H1 (cell line): Measurements from ENCODE around the gene SEMA7A. TPM values are rescaled to one million over a fixed set of nuclear protein-coding genes. Genes with fewer than 3 reads are reported as not detected.

Experiments used
- CTCF ChIA-PET: fragments of 300-600 bp; sonication (Branson Sonifier 250); formaldehyde crosslinking; loops from one replicate; lab custom pipeline; 2021; ENCODE audit not compliant: partially characterized antibody; lab: Charles Lee
- POLR2A ChIA-PET: fragments of 300-600 bp; sonication (Branson Sonifier 250); formaldehyde crosslinking; loops from one replicate; lab custom pipeline; 2021; ENCODE audit warnings: inconsistent platforms; ENCODE audit not compliant: partially characterized antibody; lab: Charles Lee
- DNase-seq, 2 experiments: peaks; one replicate each; pipeline versions ENCODE4 v3.0.0 to v3.0.0-alpha.2; 2010 to 2022; ENCODE audit warnings: low spot score in 2 of 2, low read depth in 1 of 2, mixed read lengths in 1 of 2
- FAIRE-seq: peaks from 2 replicates; lab custom pipeline; 2011; peaks lifted over from hg19 to GRCh38; lab: Jason Lieb, UNC
- H2AFZ ChIP-seq: 2 replicates; pipeline ENCODE4 v1.8.1; 2012; ENCODE audit warnings: low read length, inconsistent platforms
- H2AK5ac ChIP-seq: 2 replicates; pipeline ENCODE4 v1.6.1; 2013; ENCODE audit warnings: low read depth, low read length
- H2BK120ac ChIP-seq: replicated peaks from 2 replicates; pipeline ENCODE3; 2013; ENCODE audit warnings: low read depth, low read length, inconsistent platforms
- H2BK12ac ChIP-seq: 2 replicates; pipeline ENCODE4 v1.6.1; 2013; ENCODE audit warnings: low read depth, low read length
- H2BK15ac ChIP-seq: 2 replicates; pipeline ENCODE4 v1.6.1; 2013; ENCODE audit warnings: low read length
- H2BK20ac ChIP-seq: 2 replicates; pipeline ENCODE4 v1.6.1; 2013; ENCODE audit warnings: low read length
- H2BK5ac ChIP-seq: 2 replicates; pipeline ENCODE4 v1.6.1; 2013; ENCODE audit warnings: low read depth, low read length
- H3K14ac ChIP-seq: 2 replicates; pipeline ENCODE4 v1.6.1; 2013; ENCODE audit warnings: inconsistent platforms; ENCODE audit not compliant: insufficient read length
- H3K18ac ChIP-seq: 2 replicates; pipeline ENCODE4 v1.6.1; 2013; ENCODE audit warnings: low read length; ENCODE audit errors: extremely low read depth
- H3K23ac ChIP-seq: 2 replicates; pipeline ENCODE4 v1.6.1; 2013; ENCODE audit warnings: inconsistent platforms; ENCODE audit not compliant: insufficient read length
- H3K23me2 ChIP-seq: 2 replicates; pipeline ENCODE4 v1.6.1; 2013; ENCODE audit warnings: low read depth, low read length
- H3K27ac ChIP-seq: 2 replicates; pipeline ENCODE4 v1.6.1; 2011; ENCODE audit warnings: low read depth, low read length, inconsistent platforms
- H3K27me3 ChIP-seq, 4 experiments: replicated peaks in 1 of 4; 1 replicate in 1 of 4; 2 replicates in 3 of 4; pipeline versions ENCODE4 v1.6.1 to v1.8.1; 2011 to 2013; ENCODE audit warnings: low read length in 3 of 4, mild to moderate bottlenecking in 3 of 4, inconsistent platforms in 2 of 4, mixed read lengths in 2 of 4, moderate library complexity in 1 of 4; ENCODE audit not compliant: control insufficient read depth in 3 of 4, insufficient read depth in 3 of 4; ENCODE audit errors: extremely low read depth in 1 of 4
- H3K36me3 ChIP-seq, 4 experiments: 2 replicates each; pipeline versions ENCODE4 v1.6.1 to v1.8.1; 2011 to 2013; ENCODE audit warnings: mild to moderate bottlenecking in 4 of 4, low read length in 3 of 4, moderate library complexity in 2 of 4, control low read depth in 1 of 4, inconsistent platforms in 1 of 4; ENCODE audit not compliant: insufficient read depth in 4 of 4, control insufficient read depth in 2 of 4
- H3K4ac ChIP-seq: replicated peaks from 2 replicates; pipeline ENCODE3; 2013; ENCODE audit warnings: low read length, low read depth, mixed read lengths, inconsistent platforms; ENCODE audit not compliant: insufficient read length
- H3K4me1 ChIP-seq, 4 experiments: replicated peaks in 1 of 4; 1 replicate in 1 of 4; 2 replicates in 3 of 4; pipeline versions ENCODE4 v1.6.1 to v1.8.1; 2011 to 2013; ENCODE audit warnings: low read length in 3 of 4, inconsistent platforms in 2 of 4, mixed read lengths in 1 of 4; ENCODE audit not compliant: insufficient read depth in 4 of 4, control insufficient read depth in 3 of 4
- H3K4me2 ChIP-seq, 2 experiments: 2 replicates each; pipeline versions ENCODE4 v1.6.1 to v1.8.1; 2011 to 2013; ENCODE audit warnings: low read depth in 2 of 2, low read length in 2 of 2, control low read depth in 1 of 2, inconsistent platforms in 1 of 2, mild to moderate bottlenecking in 1 of 2; ENCODE audit not compliant: insufficient read depth in 1 of 2
- H3K4me3 ChIP-seq, 4 experiments: fragments of 200-600, 300-600 bp in 1 of 4; sonication (generic), shearing (Covaris generic), sonication (Bioruptor Twin) in 1 of 4; 2 replicates each; pipeline versions ENCODE4 v1.5.1 to v1.8.1; 2011 to 2016; ENCODE audit warnings: low read length in 4 of 4, low read depth in 3 of 4, control low read depth in 2 of 4, inconsistent platforms in 2 of 4, mild to moderate bottlenecking in 2 of 4, mixed read lengths in 1 of 4, moderate library complexity in 1 of 4; ENCODE audit not compliant: insufficient read depth in 2 of 4; ENCODE audit errors: extremely low read depth in 1 of 4
- H3K56ac ChIP-seq: replicated peaks from 2 replicates; pipeline ENCODE3; 2013; ENCODE audit warnings: low read depth, mild to moderate bottlenecking, mixed read lengths, low read length, inconsistent platforms; ENCODE audit not compliant: insufficient read length
- H3K79me1 ChIP-seq: 2 replicates; pipeline ENCODE4 v1.6.1; 2013; ENCODE audit warnings: low read depth, low read length, control low read depth
- H3K79me2 ChIP-seq, 2 experiments: 2 replicates each; pipeline versions ENCODE4 v1.6.1 to v1.8.1; 2012 to 2013; ENCODE audit warnings: low read length in 2 of 2, mild to moderate bottlenecking in 2 of 2, inconsistent platforms in 1 of 2; ENCODE audit not compliant: insufficient read depth in 2 of 2, control insufficient read depth in 1 of 2
- H3K9ac ChIP-seq, 4 experiments: replicated peaks in 1 of 4; 1 replicate in 1 of 4; 2 replicates in 3 of 4; pipeline versions ENCODE4 v1.6.1 to v1.8.1; 2011 to 2013; ENCODE audit warnings: low read depth in 3 of 4, low read length in 3 of 4, control low read depth in 2 of 4, mild to moderate bottlenecking in 2 of 4, moderate library complexity in 2 of 4, inconsistent platforms in 1 of 4; ENCODE audit errors: extremely low read depth in 1 of 4
- H3K9me3 ChIP-seq, 2 experiments: 2 replicates each; pipeline versions ENCODE4 v1.6.1 to v1.8.1; 2012 to 2013; ENCODE audit warnings: mild to moderate bottlenecking in 2 of 2, moderate library complexity in 2 of 2, control low read depth in 1 of 2, inconsistent platforms in 1 of 2, low read depth in 1 of 2, low read length in 1 of 2, mixed read lengths in 1 of 2; ENCODE audit not compliant: insufficient read depth in 2 of 2
- H4K20me1 ChIP-seq, 2 experiments: replicated peaks in 1 of 2; 2 replicates each; pipeline versions ENCODE3 to v1.8.1; 2011 to 2013; ENCODE audit warnings: inconsistent platforms in 2 of 2, low read length in 2 of 2, mild to moderate bottlenecking in 1 of 2; ENCODE audit not compliant: insufficient read depth in 2 of 2, control insufficient read depth in 1 of 2
- H4K5ac ChIP-seq: 2 replicates; pipeline ENCODE4 v1.6.1; 2013; ENCODE audit warnings: low read length, low read depth, mixed read lengths, inconsistent platforms; ENCODE audit not compliant: insufficient read length
- H4K8ac ChIP-seq: 2 replicates; pipeline ENCODE4 v1.8.0; 2013; ENCODE audit warnings: mild to moderate bottlenecking, moderate library complexity, low read length, inconsistent platforms; ENCODE audit not compliant: insufficient read depth; ENCODE audit errors: extremely low read depth
- H4K91ac ChIP-seq: replicated peaks from 2 replicates; pipeline ENCODE3; 2013; ENCODE audit warnings: low read length, mixed read lengths, inconsistent platforms; ENCODE audit not compliant: insufficient read length
- GTF2F1 ChIP-seq: IDR thresholded peaks from 2 replicates; pipeline ENCODE4 v1.6.1; 2012; ENCODE audit warnings: low read depth, low read length, improper control_type of control experiment, borderline replicate concordance
- KDM4A ChIP-seq: IDR thresholded peaks from one replicate; pipeline ENCODE4 v1.7.1; 2012; ENCODE audit warnings: low read depth, mild to moderate bottlenecking, moderate library complexity, low read length, inconsistent platforms; ENCODE audit not compliant: severe bottlenecking
- NRF1 ChIP-seq: IDR thresholded peaks from 2 replicates; pipeline ENCODE4 v1.6.1; 2011; ENCODE audit warnings: mild to moderate bottlenecking, low read depth, low read length, improper control_type of control experiment
- SP4 ChIP-seq: IDR thresholded peaks from 2 replicates; pipeline ENCODE4 v1.6.1; 2012; ENCODE audit warnings: low read length, inconsistent platforms
- SUZ12 ChIP-seq: fragments of 200-600 bp; sonication (generic); IDR thresholded peaks from 2 replicates; pipeline ENCODE4 v1.6.1; 2012; ENCODE audit warnings: mild to moderate bottlenecking, inconsistent platforms, low read length, moderate library complexity, mixed read lengths
- WGBS, 2 experiments: shearing (Covaris generic) in 1 of 2; methylation state at CpG; one replicate each; pipeline versions ENCODE4 v1.1.6 to v1.1.7; 2013 to 2015; ENCODE audit warnings: low lambda C conversion rate in 2 of 2, mixed read lengths in 2 of 2, inconsistent platforms in 1 of 2, low coverage in 1 of 2, missing lambda C conversion rate in 1 of 2; ENCODE audit not compliant: insufficient replicate concordance in 2 of 2, insufficient coverage in 1 of 2, insufficient read length in 1 of 2; ENCODE audit errors: extremely low coverage in 1 of 2, missing lambda C conversion rate in 1 of 2; 5-methylcytosine and 5-hydroxymethylcytosine counted together
- polyA plus RNA-seq, 7 experiments: library from polyadenylated mRNA; depleted of rRNA in 3 of 7; stranded (reverse) in 5 of 7; unstranded in 2 of 7; fragments of >200 nt in 5 of 7; fragments of 200-250 nt in 2 of 7; gene quantifications; 1 replicate in 5 of 7; 2 replicates in 1 of 7; 4 replicates in 1 of 7; pipeline versions ENCODE4 v1.2.1 to v1.2.3, GENCODE V29; 2011 to 2013; ENCODE audit warnings: missing spikeins in 2 of 7, mixed read lengths in 2 of 7
- total RNA-seq: library from RNA; stranded (reverse); fragmentation: NEBNext Ultra II Directional; extraction: Animal tissue kit (Norgen Biotek cat#: 25700); gene quantifications from 2 replicates; pipeline ENCODE4 v1.2.1, GENCODE V29; 2021

Gene SEMA7A
- total and polyA plus RNA-seq, 2 of the 8 experiments (the other 6 are each of a cell fraction or from before 2014, with no cell fraction given) = 10.7 to 15.0 TPM

DNA sequence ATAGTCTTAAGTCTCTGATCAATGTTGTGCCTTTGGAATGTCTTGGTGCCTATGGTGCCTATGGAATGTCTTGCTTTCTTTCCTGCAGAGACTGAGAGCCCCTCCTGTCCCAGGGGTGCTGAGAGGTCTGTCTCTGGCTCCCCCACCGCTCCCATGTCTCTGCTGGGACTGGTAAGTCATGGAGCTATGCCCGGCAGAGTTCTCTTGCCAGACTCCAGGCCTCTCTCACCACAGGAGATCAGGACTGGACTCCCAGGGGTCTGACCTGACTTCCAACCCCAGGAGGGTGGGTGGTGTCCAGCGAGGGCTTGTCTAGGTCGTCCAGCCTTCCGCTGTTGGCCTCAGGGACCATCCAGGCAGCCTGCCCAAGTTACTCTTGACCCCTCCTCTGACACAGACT lies 52.3 kb downstream of the SEMA7A start:
- Histone ChIP-seq H3K4me1 (peaks cover 0 to 15% (median 10%) of the 10 kb centered on the region in 4 experiments; a peak in 4 of 7 replicates), H4K8ac (no peak overlapping the region), H3K56ac (no peak overlapping the region), H3K9me3 (no peaks in the 10 kb centered on the region), H3K36me3 (no peaks in the 10 kb centered on the region), H3K79me2 (no peaks in the 10 kb centered on the region), H4K20me1 (no peaks in the 10 kb centered on the region), H3K4ac (no peak overlapping the region), H3K4me2 (no peak overlapping the region), H3K14ac (no peak overlapping the region), H2AK5ac (no peak overlapping the region), H4K91ac (no peak overlapping the region), H3K4me3 (no peak overlapping the region), H3K9ac (no peak overlapping the region), H3K23ac (no peak overlapping the region), H2BK5ac (no peak overlapping the region), H2BK120ac (no peak overlapping the region), H4K5ac (no peak overlapping the region), H3K79me1 (no peaks in the 10 kb centered on the region), H3K23me2 (no peaks in the 10 kb centered on the region), H2AFZ (no peak overlapping the region), H2BK15ac (no peak overlapping the region), H3K18ac (no peak overlapping the region), H2BK20ac (no peak overlapping the region), H3K27me3 (no peaks in the 10 kb centered on the region), H3K27ac (no peak overlapping the region), H2BK12ac (no peak overlapping the region)
- DNase-seq (no peak), FAIRE-seq (no peak)
- no peak for TF ChIP-seq NRF1
- no peak for TF ChIP-seq GTF2F1
- TF ChIP-seq SUZ12 = no peak
- TF ChIP-seq SP4 = no peak
- TF ChIP-seq KDM4A = no peak
- ChIA-PET CTCF (interaction anchor here (0.6 to 36.8 kb wide), 17 partner anchors 9 to 327 kb away, joined by 3 to 1311 read pairs (median 4); partner anchors contain the start of gene SEMA7A), POLR2A (interaction anchor here (1.1 to 2.6 kb wide), 3 partner anchors 53 to 60 kb away, joined by 3 to 9 read pairs (median 6); partner anchors contain the start of gene SEMA7A)
- 94% methylated on average over 5 of the region's 5 CpGs; no CpG with 5 or more reads in 1 of the 2 experiments for WGBS, 2 experiments
